ENCODE results near the gene FOXE3.

FOXE3 gene

GRCh38 chr1:47409311-47410067, 6.6 kb upstream of the FOXE3 start:
- Histone ChIP-seq H4K20me1 (ENCODE audit: control insufficient read depth, insufficient read depth, low read depth, low read length) (no peaks in the 10 kb centered on the region), H3K4me1 (ENCODE audit: control insufficient read depth, low read length) (no peaks in the 10 kb centered on the region), H3K9me2 (replicated peaks; ENCODE audit: control insufficient read depth, low read length) (no peaks in the 10 kb centered on the region), H3K4me3 (ENCODE audit: low read length) (no peak overlapping the region), H3K27me3 (ENCODE audit: control insufficient read depth, low read length) (no peaks in the 10 kb centered on the region), H3K27ac (ENCODE audit: low read depth, low read length) (no peak overlapping the region), H3K79me2 (ENCODE audit: control insufficient read depth, low read length) (no peaks in the 10 kb centered on the region), H3F3A (ENCODE audit: control insufficient read depth, insufficient read depth) (no peaks in the 10 kb centered on the region), H3K4me2 (ENCODE audit: low read length) (no peak overlapping the region), H3K9me3 (ENCODE audit: control insufficient read depth, insufficient read depth, low read length) (no peaks in the 10 kb centered on the region), H3K36me3 (ENCODE audit: control insufficient read depth, low read length) (no peaks in the 10 kb centered on the region)
- TF ChIP-seq EZH2phosphoT487 (IDR thresholded peaks at IDR 0.05; ENCODE audit: borderline replicate concordance, low read length): no peak
- no peak for TF ChIP-seq CTCF (IDR thresholded peaks at IDR 0.05; ENCODE audit: low read depth, low read length, poor library complexity, severe bottlenecking)

- H3K9me3 ChIP-seq (ENCODE audit: control insufficient read depth, insufficient read depth, low read length): no peaks in the 10 kb centered on the region
- no peaks in the 10 kb centered on the region for H3K36me3 ChIP-seq (ENCODE audit: control insufficient read depth, low read length)
- H3K4me2 ChIP-seq (ENCODE audit: low read length): no peak overlapping the region
- no peaks in the 10 kb centered on the region for H3F3A ChIP-seq (ENCODE audit: control insufficient read depth, insufficient read depth)
- no peak overlapping the region for H3K27ac ChIP-seq (ENCODE audit: low read depth, low read length)
- H4K20me1 ChIP-seq (ENCODE audit: control insufficient read depth, insufficient read depth, low read depth, low read length): no peaks in the 10 kb centered on the region
- TF ChIP-seq EZH2phosphoT487 (IDR thresholded peaks at IDR 0.05; ENCODE audit: borderline replicate concordance, low read length) (no peak), CTCF (IDR thresholded peaks at IDR 0.05; ENCODE audit: low read depth, low read length, poor library complexity, severe bottlenecking) (no peak)
- no peak overlapping the region for H3K4me3 ChIP-seq (ENCODE audit: low read length)
- H3K79me2 ChIP-seq (ENCODE audit: control insufficient read depth, low read length): no peaks in the 10 kb centered on the region
- H3K27me3 ChIP-seq (ENCODE audit: control insufficient read depth, low read length): no peaks in the 10 kb centered on the region
- no peaks in the 10 kb centered on the region for H3K4me1 ChIP-seq (ENCODE audit: control insufficient read depth, low read length)
- no peaks in the 10 kb centered on the region for H3K9me2 ChIP-seq (replicated peaks; ENCODE audit: control insufficient read depth, low read length)
Observed at GRCh38 chr1:47410068-47410455, 6.0 kb upstream of the FOXE3 start.

- TF ChIP-seq EZH2phosphoT487 (IDR thresholded peaks at IDR 0.05; ENCODE audit: borderline replicate concordance, low read length) (no peak), CTCF (IDR thresholded peaks at IDR 0.05; ENCODE audit: low read depth, low read length, poor library complexity, severe bottlenecking) (no peak)
- no peaks in the 10 kb centered on the region for H3F3A ChIP-seq (ENCODE audit: control insufficient read depth, insufficient read depth)
- no peaks in the 10 kb centered on the region for H3K79me2 ChIP-seq (ENCODE audit: control insufficient read depth, low read length)
- H3K36me3 ChIP-seq (ENCODE audit: control insufficient read depth, low read length): no peaks in the 10 kb centered on the region
- H3K27ac ChIP-seq (ENCODE audit: low read depth, low read length): no peak overlapping the region
- H3K9me3 ChIP-seq (ENCODE audit: control insufficient read depth, insufficient read depth, low read length): no peaks in the 10 kb centered on the region
- H3K27me3 ChIP-seq (ENCODE audit: control insufficient read depth, low read length): no peaks in the 10 kb centered on the region
- no peaks in the 10 kb centered on the region for H3K9me2 ChIP-seq (replicated peaks; ENCODE audit: control insufficient read depth, low read length)
- no peaks in the 10 kb centered on the region for H3K4me1 ChIP-seq (ENCODE audit: control insufficient read depth, low read length)
- no peaks in the 10 kb centered on the region for H4K20me1 ChIP-seq (ENCODE audit: control insufficient read depth, insufficient read depth, low read depth, low read length)
- no peak overlapping the region for H3K4me3 ChIP-seq (ENCODE audit: low read length)
- H3K4me2 ChIP-seq (ENCODE audit: low read length): no peak overlapping the region
Observed at GRCh38 chr1:47411436-47411835, 4.6 kb upstream of the FOXE3 start.
